ENCODE results near the gene TNRC6C.

The TNRC6C gene

GRCh38 chr17:78007647-78008046 lies 49.1 kb downstream of the TNRC6C start:
- ChIA-PET POLR2A (no interaction called here), CTCF (interaction anchor here (4.5 kb wide), 1 partner anchor 12 kb away, joined by 27 read pairs; no protein-coding TSS in a partner anchor)
- DNase-seq (ENCODE audit: extremely low spot score) = no peak
- no peak for TF ChIP-seq CTCF (IDR thresholded peaks at IDR 0.05; ENCODE audit: control extremely low read depth, extremely low read depth, low read depth, missing control alignments)

DNA sequence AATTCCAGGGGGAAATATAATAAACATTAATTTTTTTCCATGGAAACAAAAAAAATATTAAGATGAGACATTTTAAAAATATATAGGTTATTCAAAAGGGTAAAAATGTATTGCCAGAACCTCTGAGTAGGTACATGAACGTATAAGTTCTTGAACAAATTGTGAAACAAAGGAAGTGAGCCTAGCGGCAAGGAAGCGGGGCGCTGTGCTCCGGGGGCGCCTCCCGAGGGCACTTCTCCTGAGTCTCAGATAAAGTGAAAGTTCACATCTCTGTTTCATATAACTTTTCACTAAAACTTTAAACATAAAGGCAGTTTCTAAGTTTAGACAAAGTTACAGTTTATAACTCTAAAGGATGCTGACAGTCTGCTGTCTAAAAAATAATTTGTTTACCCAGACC lies 52.3 kb downstream of the TNRC6C start:
- no peak for TF ChIP-seq CTCF (IDR thresholded peaks at IDR 0.05; ENCODE audit: control extremely low read depth, extremely low read depth, low read depth, missing control alignments)
- POLR2A ChIA-PET = no interaction called here
- CTCF ChIA-PET = interaction anchor here (1.6 to 5.8 kb wide), 4 partner anchors 9 to 468 kb away, joined by 3 to 65 read pairs (median 35); no protein-coding TSS in a partner anchor
- DNase-seq (ENCODE audit: extremely low spot score) = no peak

DNA sequence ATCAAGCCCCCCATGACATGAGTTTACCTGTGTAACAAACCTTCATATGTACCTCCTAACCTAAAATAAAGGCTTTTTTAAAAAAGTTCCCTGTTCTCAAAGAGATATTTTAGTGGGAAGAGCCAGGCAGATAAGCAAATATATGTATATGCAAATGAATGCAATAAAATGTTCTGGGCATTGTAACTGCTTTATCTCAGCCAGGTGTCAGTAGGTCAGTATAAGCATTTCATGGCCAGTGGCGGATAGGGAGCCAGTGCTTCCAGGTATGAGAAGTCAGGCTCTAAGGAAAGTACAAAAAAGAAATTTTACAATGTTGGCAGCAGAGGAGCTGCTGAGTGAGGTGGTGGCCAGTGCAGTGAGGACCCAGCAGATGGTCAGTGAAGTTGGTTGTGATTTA lies 53.9 kb downstream of the TNRC6C start:
- DNase-seq (ENCODE audit: extremely low spot score) = no peak
- POLR2A ChIA-PET = no interaction called here
- no peak for TF ChIP-seq CTCF (IDR thresholded peaks at IDR 0.05; ENCODE audit: control extremely low read depth, extremely low read depth, low read depth, missing control alignments)
- CTCF ChIA-PET = interaction anchor here (0.7 to 9.9 kb wide), 19 partner anchors 9 to 681 kb away, joined by 3 to 65 read pairs (median 10); no protein-coding TSS in a partner anchor

DNA sequence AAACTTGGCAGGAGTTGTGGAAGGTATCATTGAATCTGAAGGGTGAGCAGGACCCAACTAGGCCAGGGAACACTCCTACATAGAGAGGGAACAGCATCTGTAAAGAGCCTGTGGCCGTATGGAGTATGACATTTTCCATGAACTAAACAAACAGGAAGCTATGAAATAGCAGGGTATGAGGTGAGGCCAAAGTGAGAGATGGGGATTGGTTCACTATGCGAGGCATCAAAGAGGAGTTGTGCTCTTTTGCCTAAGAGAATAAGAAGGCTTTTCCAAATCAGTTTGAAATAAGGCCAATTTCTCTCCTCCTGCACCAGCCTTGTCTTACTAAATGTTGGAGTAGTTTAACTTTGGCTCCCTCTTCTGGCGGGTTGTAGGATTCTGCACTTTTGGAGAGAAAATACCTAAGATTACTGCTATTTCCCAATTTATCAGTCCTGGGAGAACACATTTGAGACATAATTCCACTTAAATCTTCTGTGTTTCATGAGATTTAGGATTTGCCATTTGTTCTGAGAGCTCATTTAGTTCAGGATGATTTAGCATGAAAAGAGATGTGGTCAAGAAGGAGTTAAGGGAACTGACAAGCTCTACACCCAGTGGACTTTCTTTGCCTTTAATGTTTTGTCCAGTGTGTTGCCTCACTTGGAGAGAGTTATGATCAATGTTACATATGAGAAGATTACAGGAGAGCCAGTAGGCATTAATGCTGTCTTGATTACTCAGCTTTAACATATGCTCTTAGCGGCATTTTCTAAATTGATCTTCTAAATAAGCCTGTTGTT lies 55.4 kb downstream of the TNRC6C start:
- ChIA-PET CTCF (interaction anchor here (0.7 to 9.9 kb wide), 44 partner anchors 9 to 683 kb away, joined by 3 to 65 read pairs (median 4); no protein-coding TSS in a partner anchor), POLR2A (no interaction called here)
- DNase-seq (ENCODE audit: extremely low spot score) = peak; percentile 58
- TF ChIP-seq CTCF (IDR thresholded peaks at IDR 0.05; ENCODE audit: control extremely low read depth, extremely low read depth, low read depth, missing control alignments) = peak; percentile 70

DNA sequence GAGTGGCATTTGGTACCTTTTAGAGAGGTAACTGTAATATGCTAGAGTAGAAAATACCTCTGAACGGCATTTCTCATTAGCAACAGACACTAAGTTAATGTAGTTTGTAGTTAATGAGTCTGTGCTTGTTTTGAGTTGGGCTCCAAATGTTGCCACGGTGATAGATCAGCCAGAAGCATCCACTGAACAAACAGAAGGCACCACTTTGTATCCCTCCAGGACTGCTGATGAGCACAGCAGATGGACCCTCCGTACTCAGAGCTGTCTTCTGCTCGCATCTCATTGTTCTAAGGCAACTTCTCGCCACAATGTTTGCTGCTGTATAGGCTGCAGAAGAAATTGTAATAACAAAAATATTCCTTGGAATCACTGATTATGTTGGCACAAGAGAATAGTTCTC lies 56.1 kb downstream of the TNRC6C start:
- CTCF ChIA-PET = interaction anchor here (0.7 to 9.9 kb wide), 25 partner anchors 8 to 683 kb away, joined by 3 to 65 read pairs (median 5); no protein-coding TSS in a partner anchor
- TF ChIP-seq CTCF (IDR thresholded peaks at IDR 0.05; ENCODE audit: control extremely low read depth, extremely low read depth, low read depth, missing control alignments) = no peak
- POLR2A ChIA-PET = no interaction called here
- DNase-seq (ENCODE audit: extremely low spot score) = no peak

- ChIA-PET POLR2A (no interaction called here), CTCF (interaction anchor here (0.7 to 9.9 kb wide), 13 partner anchors 9 to 686 kb away, joined by 3 to 65 read pairs (median 4); no protein-coding TSS in a partner anchor)
- no peak for DNase-seq (ENCODE audit: extremely low spot score)
- TF ChIP-seq CTCF (IDR thresholded peaks at IDR 0.05; ENCODE audit: control extremely low read depth, extremely low read depth, low read depth, missing control alignments) = no peak
Observed at GRCh38 chr17:78016852-78017251, 58.3 kb downstream of the TNRC6C start.
